Endothelial cell of umbilical vein (primary cell): Measurements from ENCODE around the gene GNAO1. TPM values are rescaled to one million over a fixed set of nuclear protein-coding genes. Genes with fewer than 3 reads are reported as not detected.

Experiments used
- BruUV-seq: library from RNA; stranded (reverse); fragments of 400-500 nt; replicated peaks from 2 replicates; lab custom pipeline; 2021; lab: Mats Ljungman, UMichigan
- CTCF ChIA-PET: fragments of 300-600, 350-600 bp; sonication (Branson Sonifier 250); formaldehyde crosslinking; loops from one replicate; lab custom pipeline; 2021; ENCODE audit warnings: antibody characterized with exemption, inconsistent platforms; lab: Charles Lee
- POLR2A ChIA-PET: fragments of 300-600, 350-600 bp; sonication (Branson Sonifier 250); formaldehyde crosslinking; loops from one replicate; lab custom pipeline; 2021; ENCODE audit warnings: antibody characterized with exemption, inconsistent platforms; lab: Charles Lee
- DNase-seq: peaks from one replicate; pipeline ENCODE4 v3.0.0-alpha.2; 2011; ENCODE audit warnings: low read depth, low spot score
- FAIRE-seq: peaks from 2 replicates; lab custom pipeline; 2011; peaks lifted over from hg19 to GRCh38; lab: Jason Lieb, UNC
- H2AFZ ChIP-seq: 2 replicates; pipeline ENCODE4 v1.6.0; 2012; ENCODE audit warnings: low read depth, low read length, control low read depth, inconsistent platforms
- H3K27ac ChIP-seq: 2 replicates; pipeline ENCODE4 v1.5.1; 2011; ENCODE audit warnings: low read depth, mild to moderate bottlenecking, control low read depth, low read length, moderate library complexity; ENCODE audit not compliant: insufficient read depth
- H3K27me3 ChIP-seq, 2 experiments: 2 replicates each; pipeline versions ENCODE4 v1.6.0 to v1.6.1; 2011; ENCODE audit warnings: low read length in 2 of 2, mixed read lengths in 1 of 2; ENCODE audit not compliant: control insufficient read depth in 2 of 2, insufficient read depth in 2 of 2
- H3K36me3 ChIP-seq, 2 experiments: 2 replicates in 1 of 2; 3 replicates in 1 of 2; pipeline ENCODE4 v1.5.1; 2011; ENCODE audit warnings: low read length in 2 of 2, mild to moderate bottlenecking in 1 of 2, moderate library complexity in 1 of 2; ENCODE audit not compliant: control insufficient read depth in 2 of 2, insufficient read depth in 2 of 2; ENCODE audit errors: extremely low read depth in 1 of 2
- H3K4me1 ChIP-seq: 3 replicates; pipeline ENCODE4 v1.5.1; 2011; ENCODE audit warnings: mild to moderate bottlenecking, low read length; ENCODE audit not compliant: control insufficient read depth, insufficient read depth; ENCODE audit errors: extremely low read depth
- H3K4me2 ChIP-seq: 2 replicates; pipeline ENCODE4 v1.6.1; 2011; ENCODE audit warnings: low read length, control low read depth, mixed read lengths; ENCODE audit not compliant: insufficient read depth
- H3K4me3 ChIP-seq, 3 experiments: fragments of 200-600 bp in 1 of 3; sonication (generic), shearing (Covaris generic) in 1 of 3; replicated peaks in 1 of 3; 2 replicates each; pipeline ENCODE4 v1.5.1; 2011 to 2016; ENCODE audit warnings: control low read depth in 3 of 3, low read length in 3 of 3, mild to moderate bottlenecking in 2 of 3, inconsistent platforms in 1 of 3, low read depth in 1 of 3, moderate library complexity in 1 of 3; ENCODE audit not compliant: insufficient read depth in 1 of 3
- H3K79me2 ChIP-seq: 2 replicates; pipeline ENCODE4 v1.6.0; 2012; ENCODE audit warnings: low read length, inconsistent platforms; ENCODE audit not compliant: control insufficient read depth, insufficient read depth
- H3K9ac ChIP-seq: replicated peaks from 2 replicates; pipeline ENCODE3; 2011; ENCODE audit warnings: low read length, control low read depth; ENCODE audit not compliant: insufficient read depth; ENCODE audit errors: extremely low read depth
- H3K9me1 ChIP-seq: replicated peaks from 3 replicates; pipeline ENCODE4 v1.6.0; 2011; ENCODE audit warnings: mild to moderate bottlenecking, low read length; ENCODE audit not compliant: control insufficient read depth, insufficient read depth; ENCODE audit errors: extremely low read depth
- H3K9me3 ChIP-seq: replicated peaks from 2 replicates; pipeline ENCODE4 v1.5.1; 2012; ENCODE audit warnings: low read length, inconsistent platforms; ENCODE audit not compliant: control insufficient read depth, insufficient read depth
- H4K20me1 ChIP-seq: replicated peaks from 2 replicates; pipeline ENCODE3; 2011; ENCODE audit warnings: mild to moderate bottlenecking, low read length; ENCODE audit not compliant: control insufficient read depth, insufficient read depth; ENCODE audit errors: extremely low read depth
- EZH2 ChIP-seq: IDR thresholded peaks from 2 replicates; pipeline ENCODE4 v1.6.1; 2012; ENCODE audit warnings: borderline replicate concordance, low read depth, mild to moderate bottlenecking, moderate library complexity, low read length, inconsistent platforms; ENCODE audit not compliant: severe bottlenecking
- FOS ChIP-seq: IDR thresholded peaks from 2 replicates; pipeline ENCODE4 v1.6.1; 2011; ENCODE audit warnings: mild to moderate bottlenecking, low read length, moderate library complexity, borderline replicate concordance; ENCODE audit not compliant: insufficient read depth
- GATA2 ChIP-seq: IDR thresholded peaks from 2 replicates; pipeline ENCODE4 v1.7.0; 2011; ENCODE audit warnings: low read depth, mild to moderate bottlenecking, moderate library complexity, mixed read lengths, low read length; ENCODE audit not compliant: insufficient read length, insufficient read depth
- JUN ChIP-seq: IDR thresholded peaks from 2 replicates; pipeline ENCODE4 v1.6.1; 2011; ENCODE audit warnings: borderline replicate concordance, low read depth; ENCODE audit not compliant: insufficient read length, insufficient read depth
- MAX ChIP-seq: IDR thresholded peaks from 2 replicates; pipeline ENCODE4 v1.6.1; 2011; ENCODE audit not compliant: insufficient read depth, insufficient read length
- MYC ChIP-seq: IDR thresholded peaks from one replicate; pipeline ENCODE4 v1.6.1; 2011; ENCODE audit warnings: mild to moderate bottlenecking, low read depth, low read length
- POLR2A ChIP-seq: IDR thresholded peaks from 2 replicates; pipeline ENCODE4 v1.6.1; 2012; ENCODE audit warnings: low read depth, mild to moderate bottlenecking, control low read depth, low read length
- POLR2AphosphoS5 ChIP-seq: IDR thresholded peaks from 2 replicates; pipeline ENCODE4 v1.6.1; 2012; ENCODE audit warnings: low read depth, mild to moderate bottlenecking, control low read depth, low read length, moderate library complexity; ENCODE audit not compliant: insufficient read depth
- dilution Hi-C: fragments of 300-500 bp; cut with MboI; formaldehyde crosslinking; loops from one replicate; pipeline ENCODE4 v1.15.0; 2019; ENCODE audit warnings: low sequenced_read_pairs; ENCODE audit not compliant: extremely low pct_ligation_motif_present
- intact Hi-C: fragments of 100-400 bp; cut with micrococcal nuclease; formaldehyde crosslinking; loops from one replicate; pipeline ENCODE4 v1.10.0; 2022
- polyA plus RNA-seq, 4 experiments: library from polyadenylated mRNA; depleted of rRNA in 3 of 4; stranded (reverse) in 3 of 4; unstranded in 1 of 4; fragments of >200 nt; gene quantifications; 2 replicates each; pipeline versions ENCODE4 v1.2.1 to v1.2.3, GENCODE V29; 2011 to 2012; ENCODE audit warnings: missing spikeins in 1 of 4
- total RNA-seq: library from RNA; stranded (reverse); gene quantifications from 2 replicates; pipeline ENCODE4 v1.2.3, GENCODE V29; 2021
- TF ChIP-seq, protein P1 (sequence below), 2 donors: IDR thresholded peaks; 1 replicate in 1 of 2; 2 replicates in 1 of 2; pipeline ENCODE4 v1.5.1; 2011; ENCODE audit warnings: low read length in 2 of 2, mild to moderate bottlenecking in 2 of 2, moderate library complexity in 2 of 2, control low read depth in 1 of 2, inconsistent platforms in 1 of 2, low read depth in 1 of 2; ENCODE audit not compliant: insufficient read depth in 1 of 2; ENCODE audit errors: extremely low read depth in 1 of 2

Gene GNAO1
- total and polyA plus RNA-seq, 2 donors (not counting 3 experiments of a cell fraction or from before 2014, with no cell fraction given) = not detected

GRCh38 chr16:56274369-56274768 is 83.1 kb downstream of the GNAO1 start:
- DNase-seq (no peak), FAIRE-seq (no peak)
- Histone ChIP-seq H4K20me1 (no peaks in the 10 kb centered on the region), H3K4me1 (no peaks in the 10 kb centered on the region), H3K79me2 (no peaks in the 10 kb centered on the region), H3K27me3 (no peaks in the 10 kb centered on the region), H3K9ac (no peak overlapping the region), H3K9me1 (no peaks in the 10 kb centered on the region), H2AFZ (no peak overlapping the region), H3K27ac (no peak overlapping the region), H3K4me2 (no peak overlapping the region), H3K4me3 (no peak overlapping the region), H3K9me3 (no peaks in the 10 kb centered on the region), H3K36me3 (no peaks in the 10 kb centered on the region)
- TF ChIP-seq GATA2 (no peak), POLR2AphosphoS5 (no peak), MYC (no peak), POLR2A (no peak), MAX (no peak), JUN (no peak), EZH2 (no peak), FOS (no peak)
- TF ChIP-seq, protein P1, sequence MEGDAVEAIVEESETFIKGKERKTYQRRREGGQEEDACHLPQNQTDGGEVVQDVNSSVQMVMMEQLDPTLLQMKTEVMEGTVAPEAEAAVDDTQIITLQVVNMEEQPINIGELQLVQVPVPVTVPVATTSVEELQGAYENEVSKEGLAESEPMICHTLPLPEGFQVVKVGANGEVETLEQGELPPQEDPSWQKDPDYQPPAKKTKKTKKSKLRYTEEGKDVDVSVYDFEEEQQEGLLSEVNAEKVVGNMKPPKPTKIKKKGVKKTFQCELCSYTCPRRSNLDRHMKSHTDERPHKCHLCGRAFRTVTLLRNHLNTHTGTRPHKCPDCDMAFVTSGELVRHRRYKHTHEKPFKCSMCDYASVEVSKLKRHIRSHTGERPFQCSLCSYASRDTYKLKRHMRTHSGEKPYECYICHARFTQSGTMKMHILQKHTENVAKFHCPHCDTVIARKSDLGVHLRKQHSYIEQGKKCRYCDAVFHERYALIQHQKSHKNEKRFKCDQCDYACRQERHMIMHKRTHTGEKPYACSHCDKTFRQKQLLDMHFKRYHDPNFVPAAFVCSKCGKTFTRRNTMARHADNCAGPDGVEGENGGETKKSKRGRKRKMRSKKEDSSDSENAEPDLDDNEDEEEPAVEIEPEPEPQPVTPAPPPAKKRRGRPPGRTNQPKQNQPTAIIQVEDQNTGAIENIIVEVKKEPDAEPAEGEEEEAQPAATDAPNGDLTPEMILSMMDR (IDR thresholded peaks at IDR 0.05; ENCODE audit: extremely low read depth in 1 of 2, insufficient read depth in 1 of 2, low read depth in 1 of 2, low read length in 2 of 2) = no peak
- CTCF ChIA-PET = interaction anchor here (1.3 kb wide), 1 partner anchor 32 kb away, joined by 5 read pairs; no protein-coding TSS in a partner anchor
- dilution Hi-C loops (no loop called here), intact Hi-C loops (no loop called here)
- no TSS peak for BruUV-seq
- POLR2A ChIA-PET = no interaction called here
